Sciatic nerve (tissue), 2 donors: Measurements from ENCODE around the gene OGT. TPM values are rescaled to one million over a fixed set of nuclear protein-coding genes. Genes with fewer than 3 reads are reported as not detected.

Experiments used
- ATAC-seq: fragments of 200-7000 bp; cut with Tn5 transposase; one replicate; pipeline ENCODE4 v1.9.1; 2020; ENCODE audit warnings: mild to moderate bottlenecking, moderate library complexity
- DNase-seq: peaks from one replicate; pipeline ENCODE4 v3.0.0-alpha.2; 2020; ENCODE audit warnings: low spot score
- intact Hi-C: fragments of 100-400 bp; cut with DNase I; formaldehyde crosslinking; loops from one replicate; pipeline ENCODE4 v1.14.2; 2022
- total RNA-seq: library from RNA; stranded (reverse); fragmentation: NEBNext Ultra II Directional; extraction: Animal tissue kit (Norgen Biotek cat#: 25700); gene quantifications from one replicate; pipeline ENCODE4 v1.2.1, GENCODE V29; 2021
- donor health status: DM: no; HTN: no; CAD: no.
- donor health status: DM: no; HTN: no; CAD: no.

The OGT gene
- total RNA-seq, 1 donor from 2014 or later = 218 TPM

- ATAC-seq (no peak), DNase-seq (no peak)
- intact Hi-C loops = no loop called here
Measured at GRCh38 chrX:71616672-71617529, 84.0 kb downstream of the OGT start.

DNA sequence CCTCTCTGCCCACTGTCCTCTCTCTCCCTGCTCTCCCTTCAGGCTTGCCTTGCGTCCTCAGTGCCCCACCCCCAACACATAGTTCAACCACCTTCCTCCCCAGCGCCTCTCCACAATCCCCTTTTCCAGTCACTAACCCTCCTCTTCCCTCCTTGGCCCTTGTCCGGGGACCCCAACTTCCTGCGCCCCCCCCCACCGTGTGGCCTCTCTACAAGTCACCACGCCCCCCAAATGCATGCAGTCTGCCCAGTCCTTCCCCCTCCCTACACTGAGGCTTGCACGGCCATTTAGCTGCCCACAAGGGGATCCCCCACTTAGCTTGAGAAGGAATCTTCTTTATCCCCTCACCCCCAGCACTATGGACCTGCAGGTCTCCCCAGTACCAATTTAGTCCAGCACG lies 84.8 kb downstream of the OGT start:
- no peak for DNase-seq
- intact Hi-C loops = no loop called here
- ATAC-seq = no peak

- ATAC-seq = no peak
- intact Hi-C loops = no loop called here
- DNase-seq = no peak
Measured at GRCh38 chrX:71618303-71618721, 85.4 kb downstream of the OGT start, which contains the start of gene CXCR3. TSS of gene CXCR3 (minus strand) at chrX:71618511. CDS start at chrX:71618449, 62 bp downstream.

GRCh38 chrX:71618787-71619186 lies 85.9 kb downstream of the OGT start:
- ATAC-seq (no peak), DNase-seq (no peak)
- intact Hi-C loops = no loop called here

GRCh38 chrX:71619193-71619592 lies 86.3 kb downstream of the OGT start:
- intact Hi-C loops = no loop called here
- no peak for DNase-seq
- no peak for ATAC-seq

- DNase-seq = no peak
Measured at GRCh38 chrX:71619986-71620385, 87.1 kb downstream of the OGT start.

GRCh38 chrX:71621603-71622002 lies 88.7 kb downstream of the OGT start:
- DNase-seq = no peak
- peak; percentile 50 for ATAC-seq
- intact Hi-C loops = no loop called here

More at GRCh38 chrX:71619986-71620385, 87.1 kb downstream of the OGT start:
- no peak for ATAC-seq
- intact Hi-C loops = no loop called here

- intact Hi-C loops = no loop called here
- ATAC-seq = no peak
- DNase-seq = no peak
Measured at GRCh38 chrX:71622032-71622575, 89.2 kb downstream of the OGT start.

DNA sequence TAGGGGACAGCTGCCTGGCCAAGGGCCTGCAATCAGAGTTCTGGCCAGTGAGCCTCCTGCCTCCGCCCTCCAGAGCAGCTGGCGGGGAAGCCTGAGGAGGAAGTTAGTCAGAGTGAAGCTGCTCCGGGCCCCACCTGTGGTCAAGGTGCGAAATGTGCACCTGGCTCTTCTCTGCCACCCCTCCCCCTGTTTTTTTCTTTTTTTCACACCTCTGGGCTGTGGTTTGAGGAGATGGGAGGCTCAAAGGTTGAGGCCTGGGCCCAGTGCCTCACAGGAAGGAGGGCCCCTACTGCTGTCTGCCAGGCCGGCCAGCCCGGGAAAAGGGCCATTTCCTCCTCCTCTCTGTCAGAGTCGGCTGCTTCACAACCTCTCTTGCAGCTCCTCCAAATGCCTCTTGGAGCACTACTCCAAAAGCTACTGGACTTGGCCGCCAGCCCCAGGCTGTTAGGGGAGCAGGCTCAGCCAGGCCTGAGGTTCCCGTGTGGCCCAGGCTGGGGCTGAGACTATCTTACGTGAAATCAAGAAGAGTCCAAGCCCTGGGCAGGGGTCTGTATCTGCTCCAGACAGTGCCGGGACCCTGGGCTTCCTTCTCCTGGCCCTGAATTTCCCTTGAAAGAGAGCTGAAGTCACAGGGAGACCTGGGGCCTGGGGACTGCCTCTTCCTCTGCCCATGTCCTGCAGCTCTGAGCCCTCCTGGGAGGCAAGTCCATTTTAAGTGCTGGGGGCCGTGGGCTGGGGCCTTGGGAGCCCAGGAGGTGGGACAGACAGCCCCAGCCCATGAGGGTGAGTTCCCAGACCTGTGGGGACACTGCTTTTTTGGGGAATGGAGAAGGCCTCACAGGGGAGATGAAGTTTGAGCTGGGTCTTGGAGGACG lies 89.9 kb downstream of the OGT start:
- DNase-seq = peak; percentile 82
- ATAC-seq = peak; percentile 93
- intact Hi-C loops = no loop called here

DNA sequence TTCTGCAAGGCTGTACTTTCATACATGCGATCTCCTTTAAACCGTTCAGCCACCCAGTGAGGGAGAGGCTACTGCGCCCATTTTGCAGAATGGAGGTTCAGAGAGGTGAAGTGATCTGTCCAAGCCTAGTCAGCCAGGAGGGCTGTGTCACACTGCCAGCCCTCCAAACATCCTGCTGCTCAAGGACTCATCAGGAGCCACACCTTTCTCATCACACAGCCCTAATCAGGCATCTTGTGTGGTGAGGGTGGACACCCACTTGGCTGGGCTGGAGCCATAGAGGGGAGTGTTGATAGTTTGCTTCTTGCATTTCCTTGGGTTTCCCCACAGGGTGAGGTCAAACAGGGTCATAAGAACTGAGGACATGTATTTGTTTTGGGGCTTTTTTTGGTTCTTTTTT lies 90.8 kb downstream of the OGT start:
- DNase-seq (no peak), ATAC-seq (no peak)
- intact Hi-C loops = no loop called here

DNA sequence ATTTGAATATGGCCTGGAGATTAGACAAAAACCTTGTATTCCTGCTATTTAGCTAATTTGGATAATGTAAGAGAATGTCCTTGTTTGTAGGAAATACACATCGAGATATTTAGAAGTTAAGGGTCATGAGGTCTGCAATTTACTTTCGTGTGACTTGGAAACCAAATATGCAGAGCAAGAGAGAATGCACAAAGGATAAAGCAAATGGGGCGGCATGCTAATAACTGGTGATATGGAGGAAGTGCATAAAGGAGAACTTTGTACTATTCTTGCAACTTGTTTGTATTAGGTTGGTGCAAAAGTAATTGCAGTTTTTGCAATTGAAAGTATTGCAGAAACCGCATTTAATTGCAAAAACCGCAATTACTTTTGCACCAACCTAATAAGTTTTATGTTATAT lies 92.6 kb downstream of the OGT start:
- DNase-seq (no peak), ATAC-seq (no peak)
- intact Hi-C loops = no loop called here

Other genes starting within 250 kb of the OGT start
- gene NONO, start 249.5 kb upstream of the OGT start, total RNA-seq = 187 TPM
- gene ITGB1BP2, start 231.4 kb upstream of the OGT start, total RNA-seq = 1.8 TPM
- 57.4 TPM for gene TAF1, start 166.7 kb upstream of the OGT start, total RNA-seq
- gene GCNA, start 45.3 kb downstream of the OGT start, total RNA-seq = 3.6 TPM
- 0.31 TPM for gene CXCR3, start 85.4 kb downstream of the OGT start, total RNA-seq
- not detected for gene CXorf49, start 185.2 kb downstream of the OGT start, total RNA-seq
- not detected for gene CXorf49B, start 230.2 kb downstream of the OGT start, total RNA-seq